Measurements from ENCODE around the gene SOST. TPM values are rescaled to one million over a fixed set of nuclear protein-coding genes. Genes with fewer than 3 reads are reported as not detected.

SOST gene
- total and polyA plus RNA-seq, 5 donors from 2014 or later: not detected

DNA sequence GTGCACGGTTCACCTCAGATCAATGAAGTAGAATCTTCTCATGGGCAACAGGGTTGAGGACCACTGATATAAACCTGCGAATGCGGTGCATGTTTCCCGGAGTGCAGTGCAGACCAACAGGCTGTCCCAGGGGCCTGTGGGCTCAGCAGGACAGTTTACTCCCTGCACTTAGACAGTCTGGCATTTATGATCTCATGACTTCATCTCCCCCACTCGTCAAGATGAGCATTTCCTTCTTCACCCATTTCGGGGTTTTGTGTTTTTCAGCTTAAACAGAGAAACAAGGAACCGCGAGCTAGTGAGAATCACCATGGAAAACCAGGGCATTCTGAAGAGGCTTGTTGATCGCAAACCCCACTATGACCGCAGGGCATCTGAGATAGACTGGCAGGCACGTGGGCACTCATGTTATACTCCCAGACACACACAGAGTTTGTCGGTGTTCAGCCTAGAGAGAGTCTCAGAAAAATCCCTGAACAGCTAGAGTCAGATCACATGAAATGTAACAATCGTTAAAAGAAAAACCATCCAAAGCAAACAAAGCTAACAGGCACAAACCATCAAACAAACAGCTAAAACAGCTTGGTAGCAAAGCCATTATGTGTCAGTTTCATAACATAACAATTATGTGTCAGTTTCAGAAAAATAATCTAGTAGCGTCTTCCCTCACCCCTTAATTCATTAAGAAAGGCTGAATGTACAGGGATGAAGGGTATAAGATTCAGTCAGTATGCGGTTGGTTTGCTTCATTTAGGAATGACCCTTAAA, 24.5 kb upstream of the SOST start:
- ATAC-seq (ENCODE audit: low read depth in 2 of 2) (no peak), DNase-seq (no peak)
- peaks cover 9% of the 10 kb centered on the region for H3K4me1 ChIP-seq (ENCODE audit: control insufficient read depth, insufficient read depth, low read length, poor library complexity, severe bottlenecking)
- H3K4me3 Mint-ChIP-seq: peak overlapping the region in 1 of 4 donors; percentile 27
- no peaks in the 10 kb centered on the region for H3K36me3 ChIP-seq (ENCODE audit: control insufficient read depth, insufficient read depth, low read length)
- no peaks in the 10 kb centered on the region for H3K9me3 ChIP-seq (ENCODE audit: control insufficient read depth in 2 of 2, low read length in 2 of 2)
- no peak overlapping the region for H3K4me3 ChIP-seq (ENCODE audit: low read depth, low read length)
- H3K27me3 ChIP-seq (ENCODE audit: control insufficient read depth, insufficient read depth, low read length): peaks cover 31% of the 10 kb centered on the region
- H3K4me1 Mint-ChIP-seq: peaks cover 0 to 8% (median 2%) of the 10 kb centered on the region in 4 donors
- no peak overlapping the region for H3K27ac Mint-ChIP-seq
- H3K27ac ChIP-seq (ENCODE audit: insufficient read depth, low read length, poor library complexity, severe bottlenecking): no peak overlapping the region
- H3K27me3 Mint-ChIP-seq: peaks cover 56% of the 10 kb centered on the region
- H3K36me3 Mint-ChIP-seq: no peaks in the 10 kb centered on the region
- peaks cover 0 to 1% (median 0%) of the 10 kb centered on the region in 7 donors for H3K9me3 Mint-ChIP-seq

DNA sequence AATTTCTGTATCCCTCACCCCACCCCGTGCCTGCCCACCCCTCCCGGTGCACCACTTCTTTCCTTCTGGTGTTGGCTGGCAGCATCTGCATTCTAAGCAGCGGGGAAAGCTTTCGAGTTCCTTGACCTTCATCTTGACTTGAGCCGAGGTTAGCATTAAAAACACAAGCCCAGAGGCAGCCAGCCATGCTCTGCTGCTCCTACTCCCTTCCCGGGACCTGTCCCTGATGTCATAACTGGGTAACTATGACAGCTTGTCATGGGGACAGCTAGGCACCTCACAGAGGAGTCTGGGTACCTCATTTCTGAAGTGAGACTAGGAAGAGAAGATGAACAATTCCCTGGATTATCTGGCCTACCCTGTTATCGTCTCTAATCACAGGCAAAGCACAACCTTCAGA, 21.5 kb upstream of the SOST start, which contains the start of gene CFAP97D1:
Gene CFAP97D1 (plus strand): TSS at position 301 of the 400 bp plus-strand sequence. CDS start 28 bp downstream, at position 329.
- Mint-ChIP-seq H3K27me3 (peaks cover 50% of the 10 kb centered on the region), H3K4me1 (peaks cover 0 to 13% (median 2%) of the 10 kb centered on the region in 4 donors), H3K27ac (peak within 1 kb of the TSS in 2 of 3 donors; percentile 26 to 58), H3K36me3 (no peaks in the 10 kb centered on the region), H3K9me3 (peaks cover 0 to under 1% (median 0%) of the 10 kb centered on the region in 7 donors), H3K4me3 (peak within 1 kb of the TSS; percentile 80 to 93 (median 82))
- H3K27ac ChIP-seq (ENCODE audit: insufficient read depth, low read length, poor library complexity, severe bottlenecking): no peak within 1 kb of the TSS
- DNase-seq: no peak
- H3K36me3 ChIP-seq (ENCODE audit: control insufficient read depth, insufficient read depth, low read length): no peaks in the 10 kb centered on the region
- peaks cover 31% of the 10 kb centered on the region for H3K27me3 ChIP-seq (ENCODE audit: control insufficient read depth, insufficient read depth, low read length)
- H3K4me1 ChIP-seq (ENCODE audit: control insufficient read depth, insufficient read depth, low read length, poor library complexity, severe bottlenecking): peaks cover 12% of the 10 kb centered on the region
- H3K4me3 ChIP-seq (ENCODE audit: low read depth, low read length): peak within 1 kb of the TSS; percentile 56
- no peaks in the 10 kb centered on the region for H3K9me3 ChIP-seq (ENCODE audit: control insufficient read depth in 2 of 2, low read length in 2 of 2)
- ATAC-seq (ENCODE audit: low read depth in 2 of 2): no peak

DNA sequence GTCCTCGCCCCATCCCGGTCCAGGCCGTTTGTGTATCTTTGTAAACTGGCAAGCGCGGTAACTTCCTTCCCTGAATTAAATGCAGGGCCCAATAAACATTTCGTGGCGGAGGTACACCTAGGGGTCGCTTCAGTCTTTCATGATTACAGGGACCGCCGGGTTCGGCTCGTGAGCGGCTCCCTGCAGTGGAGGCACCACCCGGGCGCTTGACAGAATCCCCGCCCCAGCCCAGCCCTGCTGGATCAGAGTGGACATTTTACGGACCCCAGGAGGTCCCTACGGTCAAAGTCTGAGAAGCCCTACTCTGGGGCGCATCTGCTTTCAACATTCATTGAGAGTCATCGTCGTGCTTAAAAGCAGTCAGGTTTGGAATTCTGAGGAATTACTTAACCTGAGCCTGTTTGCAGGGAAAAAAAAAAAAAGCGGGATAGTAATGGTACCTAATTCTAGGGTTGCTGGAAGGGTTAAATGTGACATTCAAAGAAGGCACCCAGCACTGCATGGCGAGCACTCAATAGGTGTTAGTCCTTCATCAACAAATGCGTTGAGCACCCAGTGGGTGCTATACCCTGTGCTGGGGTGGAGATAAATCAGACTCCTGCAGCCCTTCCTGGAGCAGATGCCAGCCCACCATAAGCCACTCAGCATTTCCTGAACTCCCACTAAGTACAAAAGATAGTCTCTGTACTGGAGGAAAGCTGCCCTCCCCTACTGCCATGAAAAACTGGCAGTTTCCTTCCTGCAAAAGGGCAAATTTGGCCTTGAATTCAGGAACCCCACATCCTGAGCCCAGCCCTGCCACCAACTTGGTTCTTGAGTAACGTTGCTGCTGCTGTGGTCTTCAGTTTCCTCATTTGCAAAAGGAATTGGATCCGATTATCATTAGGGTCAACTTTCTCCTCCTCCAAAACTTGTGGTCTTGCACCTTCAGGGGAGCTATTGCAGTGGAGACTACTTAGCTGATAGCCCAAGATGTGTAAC, 20.8 kb upstream of the SOST start:
- H3K4me3 Mint-ChIP-seq: peak overlapping the region; percentile 80 to 93 (median 82)
- no peak for DNase-seq
- H3K27ac Mint-ChIP-seq: peak overlapping the region in 2 of 3 donors; percentile 26 to 58
- Histone ChIP-seq H3K9me3 (ENCODE audit: control insufficient read depth in 2 of 2, low read length in 2 of 2) (no peaks in the 10 kb centered on the region), H3K27ac (ENCODE audit: insufficient read depth, low read length, poor library complexity, severe bottlenecking) (no peak overlapping the region), H3K36me3 (ENCODE audit: control insufficient read depth, insufficient read depth, low read length) (no peaks in the 10 kb centered on the region), H3K4me1 (ENCODE audit: control insufficient read depth, insufficient read depth, low read length, poor library complexity, severe bottlenecking) (peaks cover 12% of the 10 kb centered on the region), H3K4me3 (ENCODE audit: low read depth, low read length) (peak overlapping the region; percentile 56), H3K27me3 (ENCODE audit: control insufficient read depth, insufficient read depth, low read length) (peaks cover 31% of the 10 kb centered on the region)
- ATAC-seq (ENCODE audit: low read depth in 2 of 2): peak; percentile 6 to 33
- no peaks in the 10 kb centered on the region for H3K9me3 Mint-ChIP-seq
- H3K36me3 Mint-ChIP-seq: no peaks in the 10 kb centered on the region
- H3K27me3 Mint-ChIP-seq: peaks cover 43% of the 10 kb centered on the region
- peaks cover 0 to 13% (median 2%) of the 10 kb centered on the region in 4 donors for H3K4me1 Mint-ChIP-seq

DNA sequence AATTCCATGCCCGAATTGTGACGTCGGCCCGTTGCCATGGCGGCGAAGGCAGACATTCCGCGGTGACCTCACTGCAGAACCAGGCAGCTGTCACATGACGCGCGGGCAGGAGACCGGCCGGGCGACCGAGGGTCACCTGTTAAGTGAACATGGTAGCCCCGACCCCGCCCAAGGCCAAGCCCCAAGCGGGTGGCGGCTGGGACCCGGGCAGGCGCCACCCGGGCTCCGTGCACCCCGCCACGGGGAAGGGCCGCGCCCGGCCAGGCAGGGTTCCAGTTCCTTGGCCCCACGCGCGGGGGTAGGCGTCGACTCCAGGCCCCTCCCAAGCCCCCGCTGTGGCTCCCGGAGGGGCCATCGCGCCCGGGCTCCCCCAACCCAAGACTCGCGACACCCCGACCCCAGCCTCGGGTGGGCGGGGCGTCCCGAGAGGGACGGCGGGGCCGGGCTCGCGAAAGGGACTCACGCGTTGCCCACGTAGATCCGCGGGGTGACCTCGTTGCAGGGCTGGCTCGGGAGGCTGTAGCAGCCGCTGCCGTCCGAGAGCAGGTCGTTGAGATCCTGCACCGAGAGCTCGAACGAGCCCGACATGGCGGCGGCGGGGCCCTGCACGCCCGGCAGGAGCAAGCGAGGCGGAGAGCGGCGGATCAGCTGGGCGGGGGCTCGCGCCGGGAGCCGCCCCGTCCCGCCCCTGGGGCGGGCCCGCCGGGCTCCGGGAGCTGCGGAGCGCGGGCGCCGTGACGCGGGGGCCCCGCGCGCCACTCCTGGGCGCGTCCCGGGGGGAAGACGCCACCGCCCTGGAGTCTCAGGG, 19.9 kb upstream of the SOST start, which contains the start of gene DUSP3:
Gene DUSP3 (minus strand): TSS at position 641 of the 808 bp plus-strand sequence. CDS start 53 bp downstream, at position 588.
- peak; percentile 95 for ATAC-seq (ENCODE audit: low read depth in 2 of 2)
- H3K9me3 ChIP-seq (ENCODE audit: control insufficient read depth in 2 of 2, low read length in 2 of 2): no peaks in the 10 kb centered on the region
- H3K4me1 ChIP-seq (ENCODE audit: control insufficient read depth, insufficient read depth, low read length, poor library complexity, severe bottlenecking): peaks cover 12% of the 10 kb centered on the region
- Mint-ChIP-seq H3K27ac (peak within 1 kb of the TSS; percentile 32 to 65 (median 58)), H3K4me3 (peak within 1 kb of the TSS; percentile 84 to 93 (median 86)), H3K36me3 (no peaks in the 10 kb centered on the region), H3K27me3 (peaks cover 34% of the 10 kb centered on the region), H3K9me3 (no peaks in the 10 kb centered on the region), H3K4me1 (peaks cover 0 to 13% (median 2%) of the 10 kb centered on the region in 4 donors)
- peak within 1 kb of the TSS; percentile 56 for H3K4me3 ChIP-seq (ENCODE audit: low read depth, low read length)
- no peaks in the 10 kb centered on the region for H3K36me3 ChIP-seq (ENCODE audit: control insufficient read depth, insufficient read depth, low read length)
- peaks cover 30% of the 10 kb centered on the region for H3K27me3 ChIP-seq (ENCODE audit: control insufficient read depth, insufficient read depth, low read length)
- peak; percentile 66 to 76 (median 72) for DNase-seq
- H3K27ac ChIP-seq (ENCODE audit: insufficient read depth, low read length, poor library complexity, severe bottlenecking): peak within 1 kb of the TSS; percentile 57

DNA sequence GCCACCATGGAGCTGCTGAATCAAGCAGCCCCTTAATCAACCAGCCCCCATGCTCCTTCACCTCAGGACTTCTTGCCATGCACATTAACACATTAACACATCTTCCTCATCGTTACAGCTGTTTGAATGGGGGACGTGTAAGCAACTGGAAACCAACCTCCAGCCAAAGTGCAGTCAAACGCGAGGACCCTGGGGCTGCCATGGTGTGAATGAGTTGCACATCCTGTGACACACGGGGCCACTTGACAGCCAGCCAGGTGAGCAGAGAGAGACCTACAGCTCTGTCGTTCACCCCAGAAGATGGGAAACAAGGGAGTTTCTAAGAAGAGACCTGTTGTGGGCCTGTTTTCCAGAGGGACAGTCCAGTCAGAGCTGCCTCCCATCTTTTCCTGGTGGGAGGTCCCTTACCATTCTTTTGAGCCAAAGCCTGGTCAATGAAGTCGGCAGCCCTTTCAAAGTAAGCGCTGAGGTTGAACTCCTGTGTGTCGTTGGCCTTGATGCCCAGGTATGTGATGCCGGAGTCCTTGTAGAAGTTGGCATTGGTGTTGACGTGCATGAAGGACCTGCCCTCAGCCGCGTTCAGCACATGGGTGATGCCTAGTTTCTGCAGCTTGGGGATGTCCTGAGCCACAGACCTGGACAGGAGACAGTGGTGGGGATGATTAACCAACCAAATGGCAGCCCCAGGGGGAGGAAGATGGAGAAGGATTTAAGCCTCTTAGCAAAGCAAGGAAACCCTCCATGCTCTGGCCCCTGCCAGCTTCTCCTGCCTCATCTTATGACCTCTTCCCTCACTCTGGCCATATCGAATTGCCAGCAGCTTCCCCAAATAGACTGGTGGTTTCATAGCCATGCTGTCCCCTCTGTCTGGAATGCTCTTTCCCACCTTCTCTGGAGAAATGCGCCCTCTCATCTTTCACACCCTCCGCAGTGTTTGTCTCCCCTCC, 16.0 kb upstream of the SOST start:
- no peaks in the 10 kb centered on the region for H3K36me3 ChIP-seq (ENCODE audit: control insufficient read depth, insufficient read depth, low read length)
- Mint-ChIP-seq H3K4me1 (peaks cover 0 to 11% (median 4%) of the 10 kb centered on the region in 4 donors), H3K27me3 (no peaks in the 10 kb centered on the region), H3K27ac (no peak overlapping the region), H3K9me3 (no peaks in the 10 kb centered on the region), H3K36me3 (peaks cover 19% of the 10 kb centered on the region), H3K4me3 (peak overlapping the region in 1 of 4 donors; percentile 38)
- H3K27ac ChIP-seq (ENCODE audit: insufficient read depth, low read length, poor library complexity, severe bottlenecking): no peak overlapping the region
- no peaks in the 10 kb centered on the region for H3K9me3 ChIP-seq (ENCODE audit: control insufficient read depth in 2 of 2, low read length in 2 of 2)
- peaks cover 3% of the 10 kb centered on the region for H3K27me3 ChIP-seq (ENCODE audit: control insufficient read depth, insufficient read depth, low read length)
- H3K4me3 ChIP-seq (ENCODE audit: low read depth, low read length): no peak overlapping the region
- ATAC-seq (ENCODE audit: low read depth in 2 of 2): no peak
- no peak for DNase-seq
- H3K4me1 ChIP-seq (ENCODE audit: control insufficient read depth, insufficient read depth, low read length, poor library complexity, severe bottlenecking): peaks cover 10% of the 10 kb centered on the region

DNA sequence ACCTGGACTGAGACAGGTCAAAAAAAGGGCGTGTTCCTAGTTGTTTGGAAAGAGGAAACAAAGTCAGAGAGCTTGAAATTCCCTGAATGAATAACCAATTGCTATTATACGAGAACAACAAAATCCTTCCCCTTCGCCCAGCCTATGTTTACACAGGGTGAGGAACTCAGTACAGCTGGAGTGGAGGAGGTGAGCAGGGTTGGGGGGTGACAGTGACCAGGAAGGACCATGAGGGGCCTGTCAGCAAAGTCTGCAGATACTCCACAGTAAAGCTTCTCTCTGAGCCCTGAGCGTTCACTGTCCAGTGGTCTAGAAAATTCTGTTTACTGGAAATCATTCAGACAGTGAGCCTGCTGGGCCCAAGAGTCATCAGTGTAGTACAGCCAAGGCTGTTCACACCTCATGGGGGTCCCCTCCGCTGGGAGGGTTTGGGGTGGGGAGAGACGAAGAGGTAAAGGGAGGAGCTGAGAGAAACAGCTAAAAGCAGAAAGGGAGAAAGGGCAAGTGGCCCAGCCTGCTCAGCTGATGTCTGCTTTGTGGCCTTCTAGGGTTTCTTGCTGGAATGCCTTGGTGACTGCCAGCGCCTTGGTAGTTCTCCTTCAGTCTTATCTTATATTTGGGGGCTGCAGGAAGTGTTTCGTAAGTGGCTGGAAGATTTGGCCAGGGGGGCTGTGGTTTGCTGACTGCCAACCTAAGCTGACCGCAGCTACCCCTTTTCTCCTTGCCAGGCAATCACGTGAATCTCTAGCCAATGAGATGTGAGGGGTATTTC, 14.5 kb upstream of the SOST start:
- H3K4me3 Mint-ChIP-seq: peak overlapping the region in 1 of 4 donors; percentile 56

More for the DNA sequence above, 14.5 kb upstream of the SOST start:
- H3K27ac ChIP-seq (ENCODE audit: insufficient read depth, low read length, poor library complexity, severe bottlenecking): no peak overlapping the region
- peaks cover 24% of the 10 kb centered on the region for H3K36me3 Mint-ChIP-seq
- no peaks in the 10 kb centered on the region for H3K27me3 Mint-ChIP-seq
- H3K36me3 ChIP-seq (ENCODE audit: control insufficient read depth, insufficient read depth, low read length): no peaks in the 10 kb centered on the region
- peaks cover 0 to 4% (median 1%) of the 10 kb centered on the region in 4 donors for H3K4me1 Mint-ChIP-seq
- no peak for DNase-seq
- peaks cover 3% of the 10 kb centered on the region for H3K4me1 ChIP-seq (ENCODE audit: control insufficient read depth, insufficient read depth, low read length, poor library complexity, severe bottlenecking)
- no peak for ATAC-seq (ENCODE audit: low read depth in 2 of 2)
- no peaks in the 10 kb centered on the region for H3K27me3 ChIP-seq (ENCODE audit: control insufficient read depth, insufficient read depth, low read length)
- H3K9me3 ChIP-seq (ENCODE audit: control insufficient read depth in 2 of 2, low read length in 2 of 2): no peaks in the 10 kb centered on the region
- H3K9me3 Mint-ChIP-seq: no peaks in the 10 kb centered on the region
- H3K27ac Mint-ChIP-seq: peak overlapping the region in 1 of 3 donors; percentile 46
- H3K4me3 ChIP-seq (ENCODE audit: low read depth, low read length): no peak overlapping the region
